ENCODE measurements around the gene SLC25A21. TPM values are rescaled to one million over a fixed set of nuclear protein-coding genes. Genes with fewer than 3 reads are reported as not detected.

Gene SLC25A21
- total RNA-seq, 2 donors from 2014 or later, result 0.73 to 0.77 TPM

- intact Hi-C loops (cut with DNase I), result no loop called here
- DNase-seq, result no peak
- ATAC-seq, result no peak
Measured at GRCh38 chr14:36973806-36974442, 198.5 kb downstream of the SLC25A21 start.

GRCh38 chr14:36971263-36971855 is 201.0 kb downstream of the SLC25A21 start:
- intact Hi-C loops (cut with DNase I), result no loop called here
- DNase-seq (no peak), ATAC-seq (no peak)

- no peak for DNase-seq
- no peak for ATAC-seq
- intact Hi-C loops (cut with DNase I), result no loop called here
Measured at GRCh38 chr14:36967892-36968555, 204.4 kb downstream of the SLC25A21 start.

GRCh38 chr14:36955967-36956366 is 216.4 kb downstream of the SLC25A21 start:
- DNase-seq (no peak), ATAC-seq (no peak)
- intact Hi-C loops (cut with DNase I), result no loop called here

- intact Hi-C loops (cut with DNase I), result no loop called here
- DNase-seq (no peak), ATAC-seq (no peak)
Measured at GRCh38 chr14:36955376-36955775, 217.0 kb downstream of the SLC25A21 start.

- no peak for DNase-seq
- no peak for ATAC-seq
- intact Hi-C loops (cut with DNase I), result no loop called here
Measured at GRCh38 chr14:36952689-36953088, 219.7 kb downstream of the SLC25A21 start.

- no peak for DNase-seq
- ATAC-seq, result no peak
- intact Hi-C loops (cut with DNase I), result no loop called here
Measured at GRCh38 chr14:36951380-36951911, 221.0 kb downstream of the SLC25A21 start.

- DNase-seq (no peak), ATAC-seq (no peak)
- intact Hi-C loops (cut with DNase I), result no loop called here
Measured at GRCh38 chr14:36950812-36951211, 221.6 kb downstream of the SLC25A21 start.

GRCh38 chr14:36949371-36949770 is 223.0 kb downstream of the SLC25A21 start:
- no peak for ATAC-seq
- no peak for DNase-seq
- intact Hi-C loops (cut with DNase I), result no loop called here

- intact Hi-C loops (cut with DNase I), result no loop called here
- ATAC-seq, result no peak
Measured at GRCh38 chr14:36948157-36948859, 224.1 kb downstream of the SLC25A21 start.

GRCh38 chr14:36947362-36947761 is 225.0 kb downstream of the SLC25A21 start:
- no peak for DNase-seq
- no peak for ATAC-seq
- intact Hi-C loops (cut with DNase I), result no loop called here

More at GRCh38 chr14:36948157-36948859, 224.1 kb downstream of the SLC25A21 start:
- no peak for DNase-seq

GRCh38 chr14:36946872-36947271 is 225.5 kb downstream of the SLC25A21 start:
- DNase-seq (no peak), ATAC-seq (no peak)
- intact Hi-C loops (cut with DNase I), result no loop called here

- ATAC-seq (no peak), DNase-seq (no peak)
- intact Hi-C loops (cut with DNase I), result loop anchor here (5.0 kb wide), 2 partner anchors 282 to 297 kb away; partner anchors contain the start of gene PAX9 (in 1 of the 2)
Measured at GRCh38 chr14:36944307-36945010, 227.9 kb downstream of the SLC25A21 start.

GRCh38 chr14:36942522-36943245 is 229.7 kb downstream of the SLC25A21 start:
- ATAC-seq (peak in 1 of 2 donors; percentile 27), DNase-seq (no peak)
- intact Hi-C loops (cut with DNase I), result loop anchor here (1.0 to 5.0 kb wide), 4 partner anchors 280 to 390 kb away; partner anchors contain the start of gene PAX9 (in 1 of the 2)

GRCh38 chr14:36941783-36942521 is 230.5 kb downstream of the SLC25A21 start:
- peak; percentile 50 to 68 for ATAC-seq
- intact Hi-C loops (cut with DNase I), result loop anchor here (2.0 to 5.0 kb wide), 3 partner anchors 280 to 389 kb away; partner anchors contain the start of gene PAX9 (in 1 of the 2)
- peak; percentile 61 for DNase-seq

GRCh38 chr14:36940476-36940875 is 231.9 kb downstream of the SLC25A21 start:
- intact Hi-C loops (cut with DNase I), result loop anchor here (5.0 kb wide), 2 partner anchors 278 to 293 kb away; partner anchors contain the start of gene PAX9 (in 1 of the 2)
- ATAC-seq, result no peak
- no peak for DNase-seq

GRCh38 chr14:36939265-36939664 is 233.1 kb downstream of the SLC25A21 start:
- no peak for DNase-seq
- intact Hi-C loops (cut with DNase I), result no loop called here
- ATAC-seq, result no peak
